HG02884 (cell line): Measurements from ENCODE around the gene TTLL5.
"Not testable (repeated sequence)": the region's sequence is repeated elsewhere in the genome, so short reads cannot be mapped to it uniquely, and the experiment has no call there.

Experiments used
- ATAC-seq: cut with Tn5 transposase; IDR thresholded peaks from one replicate; pipeline ENCODE4 v1.9.1; 2021; ENCODE audit warnings: mild to moderate bottlenecking, moderate library complexity; ENCODE audit not compliant: unreplicated experiment

TTLL5 gene

DNA sequence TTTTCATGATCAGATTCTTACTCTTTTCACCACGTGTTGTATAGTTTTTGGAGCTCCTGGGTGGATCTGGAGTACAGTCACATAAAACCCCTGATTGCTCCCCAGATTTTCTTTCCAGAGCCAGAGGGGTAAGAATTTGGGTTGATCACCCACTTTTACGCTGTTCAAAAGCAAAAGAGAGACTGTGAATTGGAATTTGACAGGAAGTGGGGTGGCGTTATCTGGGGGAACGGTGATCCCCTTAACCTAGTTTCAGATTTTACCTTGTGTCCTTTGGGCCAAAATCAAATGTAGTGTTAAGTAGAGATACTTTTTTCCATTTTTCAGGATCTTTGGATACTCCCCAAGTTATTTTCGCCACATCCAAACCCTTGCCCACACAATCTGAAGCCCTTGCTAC lies 245.2 kb downstream of the TTLL5 start:
- ATAC-seq = no peak

DNA sequence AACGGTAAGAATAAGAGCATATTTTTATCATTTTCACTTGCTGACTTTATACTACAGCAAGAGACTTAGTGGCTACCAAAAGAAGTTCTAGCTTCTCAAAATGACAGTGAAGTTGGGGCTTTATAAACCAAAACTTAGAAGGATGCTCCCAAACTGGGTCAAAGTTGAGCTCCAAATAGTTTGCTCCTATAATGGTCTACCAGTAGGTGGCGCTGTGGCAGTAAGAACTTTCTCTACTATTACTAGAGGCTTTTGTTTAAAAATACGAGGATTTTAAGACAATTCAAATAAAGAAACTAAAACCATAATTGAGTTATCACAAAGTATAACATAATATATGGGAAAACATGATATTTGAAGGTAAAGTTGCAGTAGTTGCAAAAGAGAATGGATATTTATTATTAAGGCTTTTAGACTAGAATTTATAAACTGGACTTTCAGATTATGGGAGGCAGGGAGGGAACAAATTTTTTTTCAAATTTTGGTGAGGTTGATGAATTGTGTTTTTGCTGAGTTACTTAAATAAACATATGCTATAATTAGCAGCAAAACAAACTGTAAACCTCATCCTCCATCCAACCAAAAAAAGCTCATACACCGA lies 245.7 kb downstream of the TTLL5 start:
- no peak for ATAC-seq

- ATAC-seq = no peak
These were observed 246.8 kb downstream of the TTLL5 start for GRCh38 chr14:75907756-75908359.

- ATAC-seq = no peak
These were observed 248.6 kb downstream of the TTLL5 start for GRCh38 chr14:75909630-75910029.

DNA sequence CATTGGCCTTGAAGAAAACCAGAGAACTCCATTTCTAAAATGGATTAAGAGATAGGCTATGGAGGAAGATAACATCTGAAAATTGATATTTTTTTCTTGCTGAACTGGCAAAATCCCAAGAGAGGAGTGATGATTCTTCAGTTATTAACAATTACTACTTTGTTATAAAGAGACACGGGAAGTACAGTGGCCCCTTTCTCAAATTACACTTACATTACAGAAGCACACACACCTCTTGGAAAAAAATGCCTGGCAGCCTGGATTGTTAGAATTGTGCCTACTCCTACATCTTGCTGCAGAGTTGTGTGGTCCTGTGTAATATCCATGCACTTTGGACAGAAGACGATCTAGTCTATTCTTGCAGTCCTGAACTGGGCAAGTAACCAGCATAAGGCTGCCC lies 249.0 kb downstream of the TTLL5 start:
- ATAC-seq = no peak

DNA sequence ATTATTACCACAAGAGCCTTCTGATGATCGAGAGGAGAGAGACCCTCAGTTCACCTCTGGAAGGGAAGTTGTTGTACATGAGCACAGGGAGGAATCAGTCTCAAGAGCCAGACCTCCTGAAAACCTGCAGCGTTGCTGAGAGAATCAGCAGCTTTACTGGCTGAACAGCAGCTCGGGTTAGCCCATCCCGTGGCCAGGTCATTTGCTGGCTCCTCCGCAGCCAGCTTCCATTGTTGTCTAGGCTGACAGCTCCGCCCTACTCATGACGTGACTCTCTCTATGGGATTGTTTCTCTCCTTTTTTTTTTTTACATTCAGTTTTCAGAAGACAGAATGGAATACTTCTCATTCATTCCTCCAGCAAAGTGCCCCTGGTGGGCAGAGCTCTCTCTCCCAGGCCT lies 250.8 kb downstream of the TTLL5 start:
- ATAC-seq = no peak

DNA sequence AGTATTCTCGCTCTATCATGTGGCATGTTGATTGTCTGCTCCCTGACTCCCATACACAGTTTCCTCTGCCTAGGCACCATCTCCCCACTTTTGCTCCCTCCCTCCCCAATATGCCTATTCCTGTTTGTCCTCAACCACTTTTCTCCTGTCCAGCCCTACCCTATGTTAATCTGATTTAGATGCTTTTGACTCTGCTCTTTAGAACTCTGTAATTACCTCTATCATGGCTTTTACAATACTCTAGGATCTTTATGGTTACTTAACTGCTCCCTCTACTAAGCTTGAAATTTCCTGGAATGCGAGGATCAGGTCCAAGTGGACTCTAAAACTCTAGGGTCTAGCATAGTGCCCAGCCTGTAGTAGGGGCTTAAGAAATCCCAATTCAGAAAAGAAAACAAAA lies 252.1 kb downstream of the TTLL5 start:
- no peak for ATAC-seq

DNA sequence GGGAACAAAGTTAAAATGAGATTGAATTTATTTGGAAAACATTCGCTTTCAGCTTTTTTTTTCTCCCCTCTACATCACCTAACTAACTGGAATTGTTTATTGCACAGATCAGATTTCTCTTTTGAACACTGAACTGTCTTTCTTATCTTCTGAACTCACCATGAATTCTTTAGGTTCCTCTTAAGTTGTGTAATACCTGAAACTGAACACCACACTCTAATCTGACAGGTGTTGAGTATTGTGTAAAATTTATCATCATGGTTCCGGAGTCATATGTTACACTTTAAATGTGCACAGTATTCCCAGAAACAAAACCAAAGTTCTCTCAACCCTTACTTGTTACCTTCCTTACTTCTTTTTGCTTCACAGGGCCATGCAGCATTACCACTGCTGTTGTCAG lies 254.0 kb downstream of the TTLL5 start:
- ATAC-seq = no peak

- ATAC-seq = no peak
These were observed 256.4 kb downstream of the TTLL5 start for GRCh38 chr14:75917322-75917945.

DNA sequence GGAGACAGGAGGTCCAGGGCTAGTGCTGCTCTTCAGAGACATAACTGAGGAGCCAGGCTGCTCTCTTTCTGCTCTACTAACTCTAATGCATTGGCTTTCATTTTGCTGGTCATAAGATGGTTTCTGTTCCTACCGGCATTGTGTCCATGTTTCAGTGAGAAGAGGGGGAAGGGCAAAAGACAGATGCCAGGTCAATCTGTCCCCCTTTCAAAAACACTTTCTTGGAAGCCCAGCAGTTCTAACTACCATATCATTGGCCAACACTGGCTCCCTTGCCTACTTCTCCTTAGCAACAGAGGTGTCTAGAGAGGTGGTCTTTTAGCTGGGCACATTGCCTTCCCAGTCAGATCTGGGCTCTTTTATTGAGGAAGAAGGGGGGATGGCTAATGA lies 256.9 kb downstream of the TTLL5 start:
- ATAC-seq = no peak

- ATAC-seq = not testable (repeated sequence)
These were observed 259.4 kb downstream of the TTLL5 start for GRCh38 chr14:75920421-75920820.

DNA sequence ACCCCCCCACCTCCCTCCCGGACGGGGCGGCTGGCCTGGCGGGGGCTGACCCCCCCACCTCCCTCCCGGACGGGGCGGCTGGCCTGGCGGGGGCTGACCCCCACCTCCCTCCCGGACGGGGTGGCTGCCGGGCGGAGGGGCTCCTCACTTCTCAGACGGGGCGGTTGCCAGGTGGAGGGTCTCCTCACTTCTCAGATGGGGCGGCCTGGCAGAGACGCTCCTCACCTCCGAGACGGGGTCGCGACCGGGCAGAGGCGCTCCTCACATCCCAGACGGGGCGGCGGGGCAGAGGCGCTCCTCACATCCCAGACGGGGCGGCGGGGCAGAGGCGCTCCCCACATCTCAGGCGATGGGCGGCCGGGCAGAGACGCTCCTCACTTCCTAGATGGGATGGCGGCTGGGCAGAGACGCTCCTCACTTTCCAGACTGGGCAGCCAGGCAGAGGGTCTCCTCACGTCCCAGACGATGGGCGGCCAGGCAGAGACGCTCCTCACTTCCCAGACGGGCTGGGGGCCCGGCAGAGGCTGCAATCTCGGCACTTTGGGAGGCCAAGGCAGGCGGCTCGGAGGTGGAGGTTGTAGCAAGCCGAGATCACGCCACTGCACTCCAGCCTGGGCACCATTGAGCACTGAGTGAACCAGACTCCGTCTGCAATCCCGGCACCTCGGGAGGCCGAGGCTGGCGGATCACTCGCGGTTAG lies 264.2 kb downstream of the TTLL5 start:
- not testable (repeated sequence) for ATAC-seq

GRCh38 chr14:75926431-75927115 lies 265.5 kb downstream of the TTLL5 start:
- no peak for ATAC-seq

GRCh38 chr14:75927564-75928087 lies 266.6 kb downstream of the TTLL5 start:
- ATAC-seq = no peak

GRCh38 chr14:75928690-75929181 lies 267.7 kb downstream of the TTLL5 start:
- no peak for ATAC-seq

GRCh38 chr14:75933712-75934296 lies 272.8 kb downstream of the TTLL5 start:
- ATAC-seq = no peak

GRCh38 chr14:75934998-75935628 lies 274.1 kb downstream of the TTLL5 start:
- ATAC-seq = no peak

DNA sequence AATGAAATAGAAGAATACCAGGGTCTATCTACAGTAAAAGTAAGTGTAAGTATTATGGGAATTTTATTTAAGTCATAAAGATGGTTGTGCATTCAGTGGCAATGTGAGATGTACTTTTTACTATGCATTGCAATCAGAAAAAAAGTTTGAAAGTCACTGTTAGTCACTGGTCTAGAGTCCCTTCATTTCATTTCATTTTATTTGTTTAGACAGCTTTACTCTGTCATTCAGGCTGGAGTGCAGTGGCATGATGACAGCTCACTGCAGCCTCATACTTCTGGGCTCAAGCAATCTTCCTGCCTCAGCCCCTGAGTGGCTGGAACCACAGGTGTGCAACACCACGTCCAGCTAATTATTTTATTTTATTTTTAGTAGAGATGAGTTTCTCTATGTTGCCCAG lies 278.2 kb downstream of the TTLL5 start:
- ATAC-seq = no peak

- ATAC-seq = no peak
These were observed 280.0 kb downstream of the TTLL5 start for GRCh38 chr14:75941030-75941429.

DNA sequence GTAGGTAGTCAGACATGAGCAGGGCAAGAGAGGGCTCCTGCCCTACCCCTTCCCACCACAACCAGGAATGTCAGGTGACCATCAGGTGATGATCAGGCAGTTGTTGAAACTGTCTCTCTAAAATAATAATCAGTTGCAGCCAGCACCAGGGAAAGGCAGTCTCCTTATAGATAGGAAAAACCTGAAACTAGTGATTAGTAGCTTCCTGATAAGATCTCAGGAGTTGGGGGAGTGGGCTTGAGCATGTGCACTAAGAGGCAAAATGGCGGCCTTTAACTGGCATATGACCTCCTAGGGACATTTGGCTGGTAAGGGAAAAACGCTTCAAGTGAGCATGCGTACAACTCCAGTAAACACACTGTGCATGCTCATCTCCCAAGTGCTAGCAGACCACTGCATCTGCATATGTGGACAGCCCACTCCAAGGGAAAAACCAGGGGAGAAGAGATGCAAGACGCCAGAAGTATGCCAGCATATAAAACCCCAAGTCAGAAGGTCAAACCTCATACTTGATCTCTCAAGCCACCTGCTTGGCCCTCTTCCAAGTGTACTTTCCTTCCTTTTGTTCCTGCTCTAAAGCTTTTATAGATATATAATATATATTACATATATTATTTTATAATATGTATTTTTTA lies 283.7 kb downstream of the TTLL5 start:
- ATAC-seq = no peak
